ENCODE measurements around the gene PAF1.

Gene PAF1

DNA sequence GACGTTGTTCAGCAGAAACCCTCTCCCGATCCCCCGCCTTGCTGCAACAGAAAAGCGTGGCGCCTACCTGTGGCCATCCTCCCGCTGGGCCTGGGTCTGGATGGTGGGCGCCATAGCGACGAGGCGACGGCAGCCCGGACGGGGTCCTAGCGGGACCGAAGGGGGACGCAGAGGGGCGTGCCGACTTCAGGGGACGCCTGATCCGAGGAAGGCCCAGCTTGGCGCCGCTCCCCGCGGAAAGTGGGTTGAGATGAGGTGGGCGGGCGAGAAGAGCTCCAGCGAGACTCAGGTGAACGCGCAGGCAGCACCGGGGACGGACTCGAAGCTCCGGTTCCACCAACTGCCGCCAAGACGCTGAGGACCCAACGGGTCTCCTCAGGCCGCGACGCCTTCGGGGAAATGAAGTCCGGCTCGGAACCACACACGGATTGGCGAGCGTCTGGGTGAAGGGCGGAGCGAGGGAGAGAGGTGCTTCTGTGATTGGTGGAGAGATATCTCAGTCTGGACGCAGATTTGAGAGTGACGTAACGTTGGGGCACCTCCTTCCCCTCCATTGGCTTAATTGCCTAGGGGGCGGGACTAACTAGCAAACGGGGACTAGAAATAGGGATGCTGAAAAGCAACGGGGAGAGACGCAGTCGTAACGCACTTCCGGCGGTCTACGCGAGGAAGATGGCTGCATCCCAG is at the start of gene PAF1, which contains the start of gene MED29:
TSS of gene PAF1 (minus strand) at position 356 of the 687 bp plus-strand sequence. CDS start at position 114, 242 bp downstream.
TSS of gene MED29 (plus strand) at position 628 of the 687 bp plus-strand sequence. CDS start at position 673, 45 bp downstream.
- DNase-seq = peak; percentile 100

GRCh38 chr19:39438270-39438934 is 47.5 kb upstream of the PAF1 start:
- DNase-seq = no peak

DNA sequence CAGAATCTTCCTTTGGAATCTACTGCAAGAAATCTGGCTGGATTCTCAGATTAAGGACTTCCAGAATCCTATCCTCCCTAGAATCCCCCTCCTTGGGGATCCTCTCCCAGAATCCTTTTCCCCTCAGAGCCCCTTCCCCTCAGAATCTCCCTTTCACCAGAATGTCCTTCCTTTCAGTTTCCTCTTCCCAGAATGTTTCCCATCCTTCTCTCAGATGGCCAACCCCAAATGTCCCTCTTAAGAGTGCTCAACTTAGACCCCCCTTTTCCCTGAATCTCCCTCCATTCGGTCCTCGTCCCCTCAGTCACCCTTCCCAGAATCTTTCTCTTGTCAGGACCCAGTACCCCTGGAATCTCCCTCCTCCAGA is 45.4 kb upstream of the PAF1 start:
- DNase-seq = no peak

GRCh38 chr19:39435499-39436349 is 44.8 kb upstream of the PAF1 start, which contains the start of gene RPS16:
Gene RPS16, minus strand, starts transcription at chr19:39435949. Its CDS starts 54 bp downstream, at chr19:39435895.
- DNase-seq = peak; percentile 99

DNA sequence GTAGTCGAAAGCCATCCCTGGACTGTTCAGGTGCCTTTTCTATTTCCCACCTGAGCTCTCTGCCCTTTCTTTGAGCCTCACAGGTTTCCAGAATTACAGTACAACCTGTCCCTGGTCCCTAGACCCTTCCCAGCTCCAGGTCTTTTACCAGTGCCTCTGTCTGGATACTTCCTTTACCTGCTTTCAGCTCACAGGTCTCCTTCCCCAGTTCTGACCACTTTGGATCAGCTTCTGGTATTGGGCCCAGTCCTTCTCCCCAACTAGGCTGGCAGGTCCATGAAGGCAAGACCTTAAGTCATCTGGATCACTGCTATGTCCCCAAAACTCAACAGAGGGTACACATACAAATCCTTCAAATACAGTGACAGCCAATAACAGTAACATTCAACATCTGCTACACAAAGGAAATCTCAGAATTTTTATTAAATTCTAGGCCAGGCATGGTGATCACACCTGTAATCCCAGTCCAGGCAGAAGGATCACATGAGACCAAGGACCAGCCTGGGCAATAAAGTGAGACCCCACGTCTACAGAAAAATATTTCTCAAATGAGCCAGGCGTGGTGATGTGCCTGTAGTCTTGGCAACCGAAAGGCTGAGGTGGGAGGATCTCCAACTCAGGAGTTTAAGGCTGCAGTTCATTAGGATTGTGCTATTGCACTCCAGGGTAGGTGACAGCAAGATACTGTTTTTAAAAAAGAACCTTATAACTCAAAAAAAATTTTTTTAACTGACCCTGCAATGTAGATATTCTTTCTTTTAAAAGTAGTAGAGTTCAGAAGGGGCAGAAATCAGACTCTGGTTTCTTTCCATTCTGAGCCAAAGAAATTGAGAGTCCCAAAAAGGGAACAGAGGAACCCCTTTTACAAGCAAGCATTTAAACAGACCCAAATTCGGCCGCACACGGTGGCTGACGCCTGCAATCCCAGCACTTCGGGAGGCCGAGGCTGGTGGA is 43.5 kb upstream of the PAF1 start:
- DNase-seq = no peak

GRCh38 chr19:39433480-39434079 is 42.7 kb upstream of the PAF1 start:
- DNase-seq = no peak

GRCh38 chr19:39432677-39433025 is 41.7 kb upstream of the PAF1 start:
- no peak for DNase-seq

DNA sequence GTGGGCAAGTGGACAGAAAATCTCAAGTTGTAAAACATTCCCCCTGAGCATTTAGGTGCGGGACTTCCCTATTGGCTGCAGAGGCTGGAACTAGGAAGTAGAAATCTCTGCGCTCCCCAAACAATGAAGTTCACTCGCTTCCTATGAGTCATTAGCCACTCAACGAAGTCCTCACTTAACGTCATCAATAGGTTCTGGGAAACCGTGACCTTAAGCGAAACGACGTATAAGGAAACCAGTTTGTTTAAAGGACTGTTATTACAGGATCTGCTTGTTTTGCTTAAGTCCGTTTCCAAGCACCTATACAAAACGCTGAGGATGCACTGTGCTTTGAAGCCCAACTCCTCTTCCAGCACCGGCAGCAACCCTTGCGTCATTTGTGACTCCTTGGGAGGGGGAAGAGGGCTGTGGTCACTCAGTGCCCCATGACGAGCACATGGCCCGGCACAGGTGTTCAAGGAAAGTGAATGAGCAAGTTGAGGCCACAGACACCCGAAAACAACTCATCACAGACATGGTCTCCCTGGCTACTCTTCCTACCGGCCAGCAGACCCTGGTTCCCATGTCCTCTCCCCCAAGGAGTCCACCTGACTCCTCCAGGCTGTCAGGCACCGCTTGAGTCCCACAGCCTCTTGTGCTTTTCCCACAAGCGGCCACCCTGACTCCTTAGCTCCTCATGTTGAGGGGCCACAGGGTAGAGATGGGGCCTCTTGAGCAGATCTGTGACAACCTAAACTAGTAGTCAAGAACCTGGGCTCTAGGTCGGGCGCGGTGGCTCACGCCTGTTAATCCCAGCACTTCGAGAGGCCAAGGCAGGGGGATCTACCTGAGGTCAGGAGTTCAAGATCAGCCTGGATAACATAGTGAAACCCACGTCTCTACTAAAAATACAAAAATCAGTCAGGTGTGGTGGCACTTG is 40.0 kb upstream of the PAF1 start:
- no peak for DNase-seq

- no peak for DNase-seq
Observed at GRCh38 chr19:39428283-39429112, 37.6 kb upstream of the PAF1 start.

GRCh38 chr19:39427707-39428106 is 36.8 kb upstream of the PAF1 start:
- DNase-seq = no peak

DNA sequence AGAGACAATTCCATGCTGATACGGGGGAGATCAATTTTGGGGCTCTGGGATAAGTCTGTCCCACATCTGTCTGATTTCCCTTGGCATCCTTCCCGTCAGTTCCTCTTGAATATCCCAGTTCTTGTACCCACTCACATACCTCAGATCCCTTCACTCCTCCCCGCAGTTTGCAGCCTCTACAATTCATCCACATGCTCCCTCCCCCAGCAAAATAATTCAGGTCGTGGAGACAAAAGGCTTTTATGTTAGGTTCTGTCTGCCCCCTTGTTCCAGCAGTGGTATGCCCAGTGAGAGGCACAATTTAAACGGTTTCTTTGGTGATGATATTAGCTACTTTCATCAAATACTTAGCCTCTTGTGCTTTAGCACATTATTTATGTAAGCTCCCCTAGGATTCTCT is 35.3 kb upstream of the PAF1 start:
- DNase-seq = no peak

DNA sequence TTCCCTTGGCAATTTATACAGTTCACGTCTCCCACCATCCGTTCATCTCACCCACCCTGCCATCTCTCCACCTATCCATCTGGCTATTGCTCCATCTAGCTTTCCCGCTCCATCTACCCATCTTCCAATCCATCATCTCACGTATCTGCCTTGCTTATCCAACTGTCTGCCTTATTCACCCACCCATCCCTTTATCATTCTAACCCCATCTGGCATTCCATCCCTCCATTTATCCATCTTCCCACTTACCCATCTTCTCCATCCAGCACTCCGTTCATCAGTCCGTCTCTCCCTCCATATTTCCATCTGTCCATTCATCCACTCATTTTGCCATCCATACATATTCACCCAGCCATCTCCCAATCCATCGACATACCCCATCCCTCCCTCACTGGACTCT is 34.8 kb upstream of the PAF1 start:
- no peak for DNase-seq

- no peak for DNase-seq
Observed at GRCh38 chr19:39424934-39425333, 34.0 kb upstream of the PAF1 start.

- DNase-seq = no peak
Observed at GRCh38 chr19:39423258-39424086, 32.6 kb upstream of the PAF1 start.

GRCh38 chr19:39422020-39422419 is 31.1 kb upstream of the PAF1 start:
- DNase-seq = no peak

DNA sequence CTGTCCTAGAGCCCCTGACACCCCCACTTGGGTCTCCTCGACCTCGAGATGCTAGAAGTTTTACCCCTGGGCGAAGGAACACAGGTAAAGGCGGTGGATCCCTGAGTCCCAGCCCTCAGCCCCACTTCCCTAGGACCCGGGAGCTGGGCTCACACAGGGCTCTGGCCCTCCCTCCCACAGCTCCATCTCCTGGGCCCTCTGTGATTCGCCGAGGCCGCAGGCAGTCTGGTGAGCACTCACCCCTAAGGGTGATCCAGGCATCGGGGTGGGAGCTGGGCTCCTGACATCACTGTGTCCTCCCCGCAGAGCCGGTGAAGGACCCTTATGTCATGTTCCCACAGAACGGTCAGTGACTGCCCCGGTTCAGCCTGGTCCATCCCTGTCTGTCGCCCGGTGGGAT is 29.9 kb upstream of the PAF1 start:
- DNase-seq = no peak

DNA sequence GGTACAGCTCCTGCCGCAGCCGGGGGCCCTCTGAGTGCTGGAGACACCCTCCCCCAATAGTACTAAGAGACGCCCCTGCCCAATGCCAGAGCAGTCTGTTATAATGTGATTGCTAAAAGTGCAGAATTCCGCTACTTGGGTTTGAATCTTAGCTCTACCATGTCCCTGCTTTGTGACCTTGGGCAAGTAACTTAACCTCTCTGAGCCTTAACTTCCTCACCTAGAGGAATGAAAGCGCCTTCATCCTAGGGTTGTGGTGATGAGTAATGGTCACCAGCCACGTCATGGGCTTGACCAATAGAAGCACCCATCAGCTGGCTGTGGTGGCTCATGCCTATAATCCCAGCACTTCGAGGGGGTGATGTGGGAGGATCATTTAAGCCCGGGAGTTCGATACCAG is 28.1 kb upstream of the PAF1 start:
- no peak for DNase-seq

- DNase-seq = no peak
Observed at GRCh38 chr19:39417463-39418181, 26.7 kb upstream of the PAF1 start.
